ENCODE data around the gene CPN2.

DNA sequence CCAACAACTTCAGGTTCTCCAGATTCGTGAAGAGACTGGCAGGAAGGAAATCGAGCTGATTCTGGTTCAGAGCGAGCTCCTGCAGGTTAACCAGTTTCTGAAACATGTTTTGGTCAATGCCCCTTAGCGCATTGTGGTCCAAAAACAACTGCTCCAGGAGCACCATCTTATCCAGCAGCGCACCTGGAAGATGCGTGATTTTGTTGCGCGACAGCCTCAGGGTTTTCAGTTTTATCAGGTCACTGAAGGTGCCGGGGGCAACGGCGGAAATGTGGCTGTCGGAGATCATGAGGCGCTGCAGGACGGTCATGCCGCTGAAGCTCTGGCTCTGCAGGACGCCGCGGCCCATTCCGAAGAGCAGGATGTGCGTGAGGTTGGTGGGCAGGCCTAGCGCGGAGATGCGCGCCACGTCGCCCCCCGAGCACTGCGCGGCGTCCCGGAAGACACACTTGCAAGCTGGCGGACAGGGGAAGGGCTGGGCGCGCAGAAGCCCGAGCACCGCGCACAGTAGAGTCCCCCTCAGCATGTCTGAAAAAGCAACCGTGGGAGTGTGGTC is 46.7 kb upstream of the CPN2 start:
- TF ChIP-seq CTCF (IDR thresholded peaks at IDR 0.05) (no peak), POLR2A (IDR thresholded peaks at IDR 0.05) (no peak), EP300 (IDR thresholded peaks at IDR 0.05; ENCODE audit: low read depth) (no peak), POLR2AphosphoS5 (IDR thresholded peaks at IDR 0.05) (no peak)

Data from transverse colon (tissue), 4 donors.